Activated CD4-positive, alpha-beta T cell treated with anti-CD3 and anti-CD28 coated beads, Interleukin-2, amount 50 U/mL, for 4 hours (primary cell): ENCODE results near the gene FIP1L1.

Experiments used
- DNase-seq, 2 experiments: peaks; one replicate each; pipeline ENCODE4 v3.0.0-alpha.2; 2020

The FIP1L1 gene

DNA sequence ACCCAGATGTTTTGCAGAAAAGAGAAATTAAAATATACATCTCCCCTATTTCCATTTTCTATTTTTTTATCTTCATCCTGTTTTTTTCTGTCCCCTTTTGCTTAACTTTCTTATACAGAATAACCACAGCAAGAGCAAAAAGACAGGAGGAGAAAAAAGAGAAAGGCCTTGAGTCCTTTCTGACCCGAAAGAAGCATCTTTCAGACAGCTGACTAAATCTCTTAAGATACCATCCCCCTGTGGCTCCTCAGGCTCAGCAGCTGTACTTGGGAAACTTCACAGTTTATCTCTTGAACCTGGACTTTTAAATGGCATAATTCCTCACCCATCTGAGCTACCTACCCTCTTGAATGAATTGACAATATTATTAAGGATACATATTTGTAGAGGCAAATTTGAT, 100.2 kb downstream of the FIP1L1 start:
- DNase-seq: no peak

DNA sequence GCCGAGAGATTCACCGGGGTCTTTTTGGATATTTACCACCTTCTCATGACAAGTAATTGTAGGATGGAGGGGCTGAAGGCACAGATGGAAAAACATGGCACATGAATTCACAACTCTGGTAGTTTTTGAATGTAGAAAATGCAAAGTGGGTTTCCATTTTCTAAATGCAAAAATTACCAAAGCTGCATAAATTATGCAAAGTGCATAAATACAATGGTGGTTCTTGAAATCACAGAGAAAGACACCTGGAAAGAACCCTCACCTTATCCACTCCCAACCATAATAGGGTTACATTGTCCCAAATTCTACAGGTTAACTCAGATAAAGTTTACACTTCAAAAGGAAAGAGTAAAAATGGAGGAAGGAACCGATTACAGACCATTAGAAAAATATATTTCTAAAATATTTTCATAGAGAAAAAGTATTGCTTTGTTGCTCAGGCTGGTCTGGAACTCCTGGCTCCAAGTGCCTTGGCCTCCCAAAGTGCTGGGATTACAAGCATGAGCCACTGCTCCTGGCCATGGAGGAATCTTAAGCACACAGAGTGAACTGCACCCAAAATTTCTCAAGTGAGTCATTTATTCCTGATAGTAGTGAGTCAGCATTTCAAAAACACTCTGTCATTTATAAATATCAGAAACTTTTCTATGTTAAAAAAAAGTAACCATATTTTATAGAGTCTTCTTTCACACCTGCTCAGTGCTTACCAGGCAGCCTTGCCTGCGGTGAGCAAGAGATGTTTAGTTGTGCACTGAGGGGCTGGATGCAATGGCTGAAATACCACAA, 101.4 kb downstream of the FIP1L1 start:
- DNase-seq: no peak

DNA sequence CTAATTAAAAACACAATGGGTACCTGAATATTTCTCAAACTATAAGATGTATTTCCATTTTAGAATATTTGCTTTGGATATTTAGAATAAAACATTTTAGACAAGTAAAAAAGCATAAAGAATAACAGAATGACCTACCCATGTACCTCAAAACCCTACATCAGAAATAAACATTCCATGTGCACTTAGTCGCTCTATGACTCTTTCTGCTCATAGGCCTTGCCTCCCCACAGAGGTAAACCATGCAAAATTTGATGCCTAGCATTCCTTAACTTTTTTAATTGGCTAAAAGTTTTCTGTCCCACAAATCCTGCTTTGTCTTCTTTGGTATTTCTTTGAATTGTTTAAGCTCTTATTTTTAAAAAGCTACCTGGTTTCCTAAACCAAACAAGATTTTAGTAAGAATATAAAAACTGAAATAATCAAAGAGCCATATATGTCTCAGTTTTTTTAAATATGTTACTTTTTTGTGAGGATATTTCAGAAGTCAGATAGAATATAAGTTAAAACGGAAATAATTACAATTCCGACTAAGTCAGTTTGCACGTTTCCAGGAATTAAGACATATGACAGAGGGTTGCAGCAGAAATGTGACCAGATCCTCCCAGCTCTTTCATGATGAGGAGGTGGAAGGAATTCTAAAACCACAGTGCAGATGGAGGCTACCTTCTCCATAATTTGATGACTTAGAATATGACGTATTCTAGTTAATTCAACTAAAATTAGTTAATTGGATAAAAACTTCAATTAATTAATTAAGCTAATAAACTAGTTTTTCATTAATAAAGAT, 102.5 kb downstream of the FIP1L1 start:
- no peak for DNase-seq

DNA sequence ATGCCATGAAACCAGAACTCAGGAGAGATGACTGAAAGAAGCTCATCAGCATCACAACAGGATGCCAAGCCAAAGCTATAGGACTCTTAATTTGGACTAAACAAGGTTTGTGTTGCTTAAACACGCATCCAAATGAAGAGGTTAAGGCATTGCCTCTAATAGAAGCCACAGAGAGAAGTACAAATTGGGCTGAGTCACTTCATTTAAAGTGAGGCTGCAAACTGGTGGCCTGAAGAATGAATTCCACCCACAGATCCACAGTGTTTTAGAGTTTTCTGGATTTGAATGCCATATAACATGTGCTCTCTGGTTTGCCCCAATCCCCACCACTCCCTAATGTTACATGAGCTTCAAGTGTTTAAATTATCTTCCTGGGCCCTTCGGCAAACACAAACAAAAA, 103.5 kb downstream of the FIP1L1 start:
- DNase-seq: no peak

DNA sequence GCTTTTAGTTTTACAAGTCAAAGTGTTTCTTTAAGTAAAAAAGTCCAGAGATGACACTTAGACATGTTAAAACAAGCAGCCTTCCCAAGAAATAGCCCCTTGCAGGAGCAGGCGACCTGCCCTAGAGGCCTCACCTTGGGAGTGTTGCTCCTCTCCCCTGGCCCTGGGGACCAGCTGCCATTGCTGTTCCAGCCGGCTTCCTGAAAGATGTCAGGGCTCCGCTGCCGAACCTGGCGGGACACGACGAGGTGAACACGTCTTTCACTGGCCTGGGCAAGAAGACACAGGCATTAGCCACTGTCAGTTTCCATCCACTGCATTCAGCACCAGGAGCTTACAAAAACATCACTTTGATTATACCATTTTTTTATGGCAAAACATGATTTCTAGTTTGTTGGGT, 104.1 kb downstream of the FIP1L1 start:
- no peak for DNase-seq

DNA sequence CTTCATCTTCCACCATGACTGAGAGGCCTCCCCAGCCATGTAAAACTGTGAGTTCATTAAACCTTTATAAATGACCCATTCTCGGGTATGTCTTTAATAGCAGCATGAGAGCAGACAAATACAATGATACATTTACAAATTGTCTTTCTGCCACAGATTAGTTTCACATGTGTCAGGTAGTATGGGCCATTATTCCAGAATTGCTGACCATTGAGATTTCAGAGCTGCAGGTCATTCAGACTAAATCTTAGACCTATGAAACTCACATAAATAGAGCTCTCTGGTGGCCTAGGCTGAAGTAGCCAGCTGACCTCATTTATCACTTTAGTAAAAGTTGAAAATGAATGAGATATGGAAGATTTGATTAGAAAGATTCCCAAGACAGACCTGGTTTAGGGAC, 105.8 kb downstream of the FIP1L1 start:
- DNase-seq: no peak

DNA sequence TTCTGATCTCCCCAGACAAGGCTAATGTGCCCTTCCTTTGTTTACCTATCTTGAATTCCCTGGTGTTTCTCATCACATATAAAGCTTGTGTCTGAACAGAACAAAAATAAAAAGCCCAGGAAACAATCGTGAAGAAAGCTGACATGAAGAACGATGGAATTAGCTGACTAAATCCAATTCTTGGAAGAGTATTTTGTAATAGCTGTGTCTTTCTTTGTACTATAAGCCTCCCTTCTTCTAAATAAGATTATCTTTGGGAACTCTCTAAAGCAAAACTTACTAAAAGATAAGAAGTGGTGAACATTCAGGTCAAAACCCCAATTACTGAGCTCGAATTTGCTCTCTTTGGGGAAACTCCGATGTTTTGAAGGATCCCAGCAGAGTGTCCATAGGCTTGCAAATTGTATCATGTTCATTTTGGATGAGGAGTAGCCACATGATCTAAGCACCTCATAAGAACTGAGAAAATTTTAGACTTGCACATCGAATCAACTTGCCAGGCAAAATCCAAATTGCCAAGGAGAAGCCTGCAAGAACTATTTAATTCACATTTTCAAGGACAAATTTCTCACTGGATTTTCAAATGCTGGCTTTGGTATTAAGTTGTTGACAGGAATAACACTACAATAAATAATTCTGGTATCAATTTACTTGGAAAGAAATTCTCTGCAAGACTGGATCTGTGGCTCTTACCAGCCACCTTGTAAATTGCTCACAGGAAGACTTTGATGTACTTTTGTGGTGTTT, 107.6 kb downstream of the FIP1L1 start:
- DNase-seq: no peak

DNA sequence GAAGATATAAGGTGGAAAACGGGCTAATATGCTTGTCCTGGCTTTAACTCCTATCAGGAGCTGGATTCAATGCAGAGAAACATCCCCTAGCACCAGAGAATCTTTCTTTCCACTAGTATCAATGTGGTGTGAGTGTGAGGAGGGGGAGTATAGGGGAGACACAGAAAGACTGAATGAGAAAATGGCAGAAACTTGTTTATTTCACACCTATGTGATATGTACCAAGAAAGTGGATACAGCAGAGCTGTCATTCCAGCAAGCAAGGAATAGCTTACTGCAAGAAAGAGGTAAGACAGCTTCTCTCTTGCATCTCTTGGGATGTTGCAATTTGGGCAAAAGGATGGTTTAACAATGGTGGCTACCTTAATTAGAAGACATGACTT, 108.2 kb downstream of the FIP1L1 start:
- no peak for DNase-seq

DNA sequence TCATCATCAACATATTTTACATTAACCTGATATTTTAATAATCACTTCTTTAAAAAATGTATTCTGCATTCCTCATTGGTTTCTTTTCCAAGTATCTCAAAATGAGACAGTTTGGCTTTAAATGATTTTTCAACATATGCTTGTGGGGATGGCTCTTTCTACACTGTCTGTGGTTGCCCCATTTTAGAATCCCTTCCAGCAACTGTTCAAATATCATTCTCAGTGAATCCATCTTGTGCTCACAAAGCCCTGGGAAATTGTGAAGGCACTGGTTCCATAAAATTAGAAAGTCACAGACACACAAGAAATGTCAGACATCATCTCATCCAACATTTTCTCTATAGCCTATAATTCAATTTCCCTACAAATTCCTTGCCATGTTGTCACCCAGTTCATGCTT, 110.3 kb downstream of the FIP1L1 start:
- no peak for DNase-seq

DNA sequence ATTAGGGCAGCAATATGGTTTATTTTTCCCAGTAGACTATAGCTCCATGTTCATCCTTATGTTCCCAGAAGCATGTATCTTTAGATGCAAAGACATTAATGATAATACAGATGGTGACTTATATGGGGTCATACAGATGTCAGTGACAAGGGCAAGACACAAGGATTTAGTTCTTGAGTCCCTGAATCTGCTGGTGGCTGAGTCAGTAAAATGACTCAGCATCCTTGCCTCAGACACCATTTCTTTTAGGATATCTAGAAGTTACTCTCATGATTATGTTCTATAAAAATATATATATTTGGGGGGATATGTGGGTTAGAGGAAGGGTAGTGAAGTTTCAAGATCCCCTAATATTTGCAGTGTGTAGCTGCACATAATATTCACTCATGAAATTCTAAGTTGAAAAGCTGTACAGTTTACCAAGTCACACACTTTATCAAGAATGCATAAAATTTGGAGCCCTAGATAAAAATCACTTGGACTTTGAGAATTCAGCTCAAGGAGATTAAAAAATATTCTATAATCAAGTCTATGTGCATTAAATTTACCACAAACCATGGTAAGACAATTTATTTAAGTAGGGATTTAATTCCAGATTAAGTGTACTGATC, 111.9 kb downstream of the FIP1L1 start:
- DNase-seq: no peak

DNA sequence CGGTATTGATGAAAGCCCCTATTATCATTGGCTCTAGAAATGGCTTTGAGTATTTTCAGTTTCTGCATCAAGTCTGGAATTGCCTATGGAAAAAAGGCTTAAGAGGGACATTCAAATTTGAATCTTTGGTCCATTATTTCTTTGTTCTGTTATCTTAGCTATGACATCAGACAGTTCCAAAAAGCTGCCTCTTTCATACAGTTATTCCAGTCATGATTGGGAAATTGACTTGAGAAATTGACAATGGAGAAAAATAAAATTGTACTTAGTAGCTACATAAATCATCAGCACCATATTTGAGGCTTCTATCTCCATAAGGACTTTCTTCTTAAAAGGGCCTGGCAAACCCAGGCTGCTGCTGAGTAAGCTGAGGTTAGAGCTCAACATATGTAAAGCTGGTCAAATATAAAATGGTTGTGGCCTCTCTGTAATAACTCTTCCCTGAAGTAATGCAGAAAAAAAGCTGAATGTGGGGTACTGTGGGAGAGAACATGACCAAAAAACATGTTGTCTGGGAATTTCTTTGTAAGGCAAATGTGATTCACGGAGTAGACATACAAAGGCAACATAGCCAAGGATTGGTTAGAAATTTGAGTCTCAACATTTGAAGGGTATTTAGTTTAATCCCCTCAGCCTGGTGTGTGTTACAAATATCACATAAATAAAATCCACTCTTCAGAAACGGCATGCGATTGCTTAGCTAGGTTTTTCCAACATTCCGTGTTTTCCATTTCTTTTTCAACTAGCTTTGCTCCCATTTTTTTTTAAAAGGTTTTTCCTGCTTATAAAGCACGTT, 112.9 kb downstream of the FIP1L1 start:
- no peak for DNase-seq

DNA sequence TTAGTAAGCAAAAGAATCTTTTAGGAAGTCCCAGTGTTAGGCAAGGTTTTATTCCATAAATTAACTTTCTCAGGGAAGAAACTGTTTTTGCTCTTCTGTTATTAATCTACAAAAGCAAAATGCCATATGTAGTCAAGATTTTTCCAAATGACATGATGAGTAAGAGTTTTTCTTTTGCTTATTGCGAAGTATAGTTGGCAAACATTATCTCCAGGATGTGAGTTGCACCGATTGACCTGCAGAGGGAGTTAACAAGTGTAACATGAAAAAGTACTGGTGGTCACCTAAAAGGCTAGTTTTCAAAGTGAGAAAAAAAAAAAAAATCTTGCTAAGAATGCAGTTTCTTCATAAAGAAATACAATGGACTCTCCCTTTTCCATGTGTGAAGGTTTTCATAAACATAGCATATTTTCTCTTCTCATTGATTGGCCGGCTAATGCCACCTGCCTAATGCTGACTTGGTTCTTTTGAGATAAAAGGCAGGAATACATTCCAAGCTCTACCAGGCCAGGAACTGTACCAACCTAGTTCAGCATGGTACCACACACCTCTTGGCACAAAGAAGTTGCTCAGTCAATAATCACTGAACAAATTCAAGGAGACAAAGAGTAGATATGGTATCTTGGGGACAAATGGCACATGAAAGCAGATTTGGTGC, 113.7 kb downstream of the FIP1L1 start:
- DNase-seq: no peak

DNA sequence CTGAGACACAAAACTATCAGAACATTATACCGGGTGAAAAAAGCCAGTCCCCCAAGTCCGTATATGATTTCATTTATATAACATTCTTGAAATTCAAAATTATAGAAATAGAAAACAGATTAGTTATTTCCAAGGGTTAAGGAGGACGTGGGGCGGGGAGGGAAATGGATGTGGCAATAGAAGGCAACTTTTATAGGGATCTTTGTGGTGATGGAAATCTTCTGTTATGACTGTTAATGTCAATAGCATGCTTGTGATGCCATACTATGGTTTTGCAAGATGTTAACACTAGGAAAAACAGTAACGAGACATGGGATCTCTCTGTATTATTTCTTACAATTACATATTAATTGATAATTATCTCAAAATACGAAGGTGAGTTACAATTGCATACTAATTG, 117.4 kb downstream of the FIP1L1 start:
- no peak for DNase-seq

DNA sequence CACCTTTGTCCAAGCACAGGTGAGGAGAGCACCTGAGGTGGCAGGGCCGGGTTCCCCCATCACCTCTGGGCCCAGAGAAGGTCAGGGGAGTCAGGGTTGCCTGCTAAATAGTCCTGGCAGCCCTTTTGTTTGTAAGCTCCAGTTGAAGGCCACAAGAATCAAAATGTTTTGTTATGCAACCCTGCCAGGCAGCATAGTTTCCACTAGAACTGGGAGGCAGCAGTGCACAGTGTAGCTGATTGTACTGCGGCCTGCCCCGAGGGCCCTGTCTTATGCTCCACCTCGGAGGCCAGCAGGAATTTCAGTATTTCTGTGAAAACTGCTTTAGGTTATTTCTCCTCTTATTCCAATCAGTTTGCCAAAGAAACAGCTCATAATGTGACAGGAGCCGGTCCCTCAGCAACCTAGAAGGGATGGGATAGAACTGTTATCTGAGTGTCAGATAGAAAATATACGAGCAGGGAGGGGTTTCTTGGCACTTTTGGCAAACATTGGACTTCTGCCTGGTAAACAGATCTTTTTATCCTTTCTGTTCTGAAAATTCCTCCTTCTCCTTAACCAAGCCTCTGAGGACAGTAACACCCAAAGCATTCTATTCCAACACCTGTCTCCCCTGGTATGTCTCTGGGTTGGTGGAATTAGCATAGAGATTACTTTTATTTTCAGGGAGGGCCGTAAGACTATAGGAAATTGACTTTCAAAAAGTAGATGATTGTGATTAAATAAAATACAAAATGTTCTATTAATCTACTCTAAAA, 120.2 kb downstream of the FIP1L1 start:
- DNase-seq: no peak

DNA sequence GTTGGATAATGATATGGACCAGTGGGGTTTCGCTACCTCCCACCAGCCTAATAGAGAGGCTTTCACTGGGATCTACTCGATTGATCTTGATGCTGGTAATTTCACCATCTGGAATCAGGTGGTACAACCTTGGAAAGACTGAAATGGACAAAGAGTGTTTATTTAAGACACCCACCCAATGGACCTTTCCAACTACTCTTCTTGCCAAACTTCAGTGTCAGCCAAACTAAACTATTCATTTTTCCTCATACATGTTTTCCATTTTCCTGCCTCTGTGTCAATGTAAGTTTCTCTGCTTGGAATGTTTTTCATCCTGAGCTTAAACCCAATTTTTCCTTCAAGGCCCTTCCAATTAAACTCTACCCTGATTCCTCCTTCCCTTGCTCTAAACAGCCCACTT, 121.3 kb downstream of the FIP1L1 start:
- no peak for DNase-seq

DNA sequence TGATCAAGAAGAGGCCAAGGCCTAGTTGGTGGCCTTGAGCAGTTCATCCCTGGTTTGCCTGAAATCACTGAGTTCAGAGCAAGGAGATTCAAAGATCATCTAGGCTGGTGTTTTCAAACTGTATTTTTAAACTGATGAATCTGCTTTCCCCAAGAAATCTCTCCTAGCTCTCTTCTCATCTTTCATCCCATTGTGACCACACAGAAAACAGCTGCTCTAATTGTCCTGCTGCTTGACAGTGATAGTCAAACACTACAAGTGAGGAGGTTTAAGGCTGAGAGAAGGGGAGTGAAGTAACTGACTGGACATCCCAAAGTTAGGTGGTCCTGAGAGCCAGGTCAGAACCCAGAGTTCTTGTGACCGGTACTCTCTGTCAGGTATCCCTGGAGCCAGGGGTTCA, 122.3 kb downstream of the FIP1L1 start:
- DNase-seq: no peak

DNA sequence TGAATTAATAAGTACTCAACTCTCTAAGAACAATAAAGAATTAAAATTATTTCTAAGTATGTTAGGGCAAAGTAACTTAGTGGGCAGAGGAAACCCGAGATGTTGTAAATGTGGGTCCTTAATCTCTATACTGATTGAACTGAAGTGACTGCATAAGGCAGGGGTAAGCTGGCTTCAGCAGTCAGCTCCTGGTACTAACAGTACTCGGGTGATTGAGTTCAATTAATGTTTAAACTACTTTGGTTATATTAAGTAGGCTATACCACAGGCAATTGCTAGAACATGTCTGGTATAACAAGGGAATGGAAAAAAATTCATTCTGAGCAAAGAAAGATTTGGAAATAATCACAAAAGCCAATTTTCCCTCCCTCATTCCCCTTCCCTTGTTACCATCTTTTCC, 123.1 kb downstream of the FIP1L1 start:
- DNase-seq: no peak

DNA sequence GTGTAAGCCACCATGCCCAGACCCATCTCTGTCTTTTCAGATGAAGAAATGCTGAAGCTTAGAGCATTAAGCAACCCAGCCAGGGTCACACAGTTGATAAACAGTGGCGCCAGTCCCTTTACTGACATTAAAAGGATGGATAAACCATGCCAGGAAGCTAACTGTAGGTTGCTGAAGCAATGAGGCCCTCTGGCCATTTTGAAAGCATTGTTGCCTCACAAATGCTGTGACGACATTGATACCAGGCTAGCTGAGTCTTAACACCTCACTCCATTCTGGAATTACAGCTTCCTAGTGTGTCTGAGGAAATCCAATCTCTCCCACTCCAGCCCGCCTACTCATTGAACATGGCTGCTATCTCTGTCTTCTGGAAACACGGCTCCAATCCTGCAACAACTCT, 124.1 kb downstream of the FIP1L1 start:
- DNase-seq: no peak

DNA sequence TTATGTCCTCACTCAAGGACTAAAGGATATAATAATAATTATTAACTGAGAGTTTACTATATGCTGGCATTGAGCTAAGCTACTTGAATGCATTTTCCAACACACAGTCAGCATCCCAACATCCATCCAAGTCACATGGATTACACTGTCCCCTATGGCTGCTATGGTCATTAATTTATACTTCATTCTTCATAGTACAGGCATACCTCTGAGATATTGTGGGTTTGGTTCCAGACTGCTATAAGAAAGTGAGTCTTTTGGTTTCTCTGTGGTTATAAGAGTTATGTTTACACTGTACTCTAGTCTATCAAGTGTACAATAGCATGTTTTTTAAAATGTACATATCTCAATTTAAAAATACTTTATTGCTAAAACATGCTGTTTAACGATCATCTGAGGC, 124.7 kb downstream of the FIP1L1 start:
- no peak for DNase-seq

DNA sequence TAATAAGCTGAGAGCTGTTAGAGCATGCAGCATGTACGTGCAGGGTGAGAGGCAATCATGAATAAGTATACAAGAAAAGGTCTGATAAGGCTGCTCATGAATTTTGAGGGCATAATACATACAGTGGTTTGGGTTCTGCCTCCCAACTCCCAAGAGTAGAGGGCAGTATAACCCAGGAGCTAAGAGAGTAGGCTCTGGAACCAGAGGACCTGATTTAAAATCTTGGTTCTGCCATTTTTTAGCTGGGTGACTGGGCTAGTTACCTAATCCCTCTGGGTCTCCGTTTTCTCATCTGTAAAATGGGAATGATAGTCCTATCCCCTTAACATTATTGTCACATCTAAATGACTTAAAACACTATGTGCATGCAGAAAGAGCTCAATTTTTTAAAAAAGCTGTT, 128.5 kb downstream of the FIP1L1 start:
- no peak for DNase-seq

DNA sequence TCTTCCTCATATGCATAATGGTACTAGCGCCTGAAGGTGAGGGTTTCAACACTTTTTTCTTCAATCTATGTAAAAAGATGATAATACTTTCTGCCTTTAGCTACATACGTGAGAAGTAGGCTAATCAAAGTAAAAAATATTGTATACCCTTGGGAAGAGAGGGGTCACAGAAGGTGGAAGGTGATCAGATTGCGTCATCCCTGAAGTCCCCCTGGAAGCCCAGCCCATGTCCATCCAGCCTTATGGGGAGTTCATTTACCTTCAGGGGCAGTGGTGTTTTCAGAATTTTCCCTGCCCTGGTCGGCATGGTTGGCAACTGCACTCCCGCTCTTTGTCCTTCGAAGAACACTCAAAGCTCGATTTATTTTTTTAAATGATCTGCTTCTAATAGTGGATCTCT, 129.6 kb downstream of the FIP1L1 start:
- DNase-seq: no peak
